ENCODE measurements around the gene HCRTR2. TPM values are rescaled to one million over a fixed set of nuclear protein-coding genes. Genes with fewer than 3 reads are reported as not detected.
"Not testable (repeated sequence)": the region's sequence is repeated elsewhere in the genome, so short reads cannot be mapped to it uniquely, and the experiment has no call there.

HCRTR2 gene
- total RNA-seq, 1 experiment from 2014 or later = not detected

GRCh38 chr6:55153284-55153683, 21.0 kb upstream of the HCRTR2 start:
- ChIA-PET CTCF (no interaction called here), POLR2A (no interaction called here)
- H3K36me3 Mint-ChIP-seq (ENCODE audit: insufficient read depth, unreplicated experiment) = peaks cover 6% of the 10 kb centered on the region
- H3K27ac Mint-ChIP-seq (ENCODE audit: low read depth, unreplicated experiment) = no peak overlapping the region
- TF ChIP-seq, protein P1, sequence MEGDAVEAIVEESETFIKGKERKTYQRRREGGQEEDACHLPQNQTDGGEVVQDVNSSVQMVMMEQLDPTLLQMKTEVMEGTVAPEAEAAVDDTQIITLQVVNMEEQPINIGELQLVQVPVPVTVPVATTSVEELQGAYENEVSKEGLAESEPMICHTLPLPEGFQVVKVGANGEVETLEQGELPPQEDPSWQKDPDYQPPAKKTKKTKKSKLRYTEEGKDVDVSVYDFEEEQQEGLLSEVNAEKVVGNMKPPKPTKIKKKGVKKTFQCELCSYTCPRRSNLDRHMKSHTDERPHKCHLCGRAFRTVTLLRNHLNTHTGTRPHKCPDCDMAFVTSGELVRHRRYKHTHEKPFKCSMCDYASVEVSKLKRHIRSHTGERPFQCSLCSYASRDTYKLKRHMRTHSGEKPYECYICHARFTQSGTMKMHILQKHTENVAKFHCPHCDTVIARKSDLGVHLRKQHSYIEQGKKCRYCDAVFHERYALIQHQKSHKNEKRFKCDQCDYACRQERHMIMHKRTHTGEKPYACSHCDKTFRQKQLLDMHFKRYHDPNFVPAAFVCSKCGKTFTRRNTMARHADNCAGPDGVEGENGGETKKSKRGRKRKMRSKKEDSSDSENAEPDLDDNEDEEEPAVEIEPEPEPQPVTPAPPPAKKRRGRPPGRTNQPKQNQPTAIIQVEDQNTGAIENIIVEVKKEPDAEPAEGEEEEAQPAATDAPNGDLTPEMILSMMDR (IDR thresholded peaks at IDR 0.05; ENCODE audit: unreplicated experiment) = no peak
- H3K4me1 Mint-ChIP-seq (ENCODE audit: insufficient read depth, unreplicated experiment) = no peaks in the 10 kb centered on the region
- no peak overlapping the region for H3K4me3 Mint-ChIP-seq (ENCODE audit: unreplicated experiment)
- intact Hi-C loops (cut with micrococcal nuclease) = no loop called here
- DNase-seq (ENCODE audit: unreplicated experiment) = no peak
- BruUV-seq (replicated peaks) = no TSS peak
- H3K27me3 Mint-ChIP-seq (ENCODE audit: insufficient read depth, unreplicated experiment) = no peaks in the 10 kb centered on the region
- H3K9me3 Mint-ChIP-seq (ENCODE audit: unreplicated experiment) = no peaks in the 10 kb centered on the region

DNA sequence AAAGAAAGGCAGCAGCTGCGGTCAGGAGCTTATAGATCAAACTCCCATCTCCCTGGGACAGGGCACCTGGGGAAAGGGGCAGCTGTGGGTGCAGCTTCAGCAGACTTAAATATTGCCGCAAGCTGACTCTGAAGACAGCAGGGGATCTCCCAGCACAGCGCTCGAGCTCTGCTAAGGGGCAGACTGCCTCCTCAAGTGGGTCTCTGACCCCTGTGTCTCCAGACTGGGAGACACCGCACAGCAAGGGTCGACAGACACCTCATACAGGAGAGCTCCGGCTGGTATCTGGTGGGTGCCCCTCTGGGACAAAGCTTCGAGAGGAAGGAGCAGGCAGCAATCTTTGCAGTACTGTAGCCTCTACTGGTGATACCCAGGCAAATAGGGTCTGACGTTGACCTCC, 15.5 kb upstream of the HCRTR2 start:
- CTCF ChIA-PET = interaction anchor here (1.2 kb wide), 1 partner anchor 11 kb away, joined by 4 read pairs; no protein-coding TSS in a partner anchor
- H3K9me3 Mint-ChIP-seq (ENCODE audit: unreplicated experiment) = peaks cover 16% of the 10 kb centered on the region
- POLR2A ChIA-PET; intact Hi-C loops (cut with micrococcal nuclease); BruUV-seq (replicated peaks); DNase-seq (ENCODE audit: unreplicated experiment); H3K36me3 Mint-ChIP-seq (ENCODE audit: insufficient read depth, unreplicated experiment); H3K4me1 Mint-ChIP-seq (ENCODE audit: insufficient read depth, unreplicated experiment); H3K27ac Mint-ChIP-seq (ENCODE audit: low read depth, unreplicated experiment); H3K27me3 Mint-ChIP-seq (ENCODE audit: insufficient read depth, unreplicated experiment); H3K4me3 Mint-ChIP-seq (ENCODE audit: unreplicated experiment): not testable (repeated sequence)

DNA sequence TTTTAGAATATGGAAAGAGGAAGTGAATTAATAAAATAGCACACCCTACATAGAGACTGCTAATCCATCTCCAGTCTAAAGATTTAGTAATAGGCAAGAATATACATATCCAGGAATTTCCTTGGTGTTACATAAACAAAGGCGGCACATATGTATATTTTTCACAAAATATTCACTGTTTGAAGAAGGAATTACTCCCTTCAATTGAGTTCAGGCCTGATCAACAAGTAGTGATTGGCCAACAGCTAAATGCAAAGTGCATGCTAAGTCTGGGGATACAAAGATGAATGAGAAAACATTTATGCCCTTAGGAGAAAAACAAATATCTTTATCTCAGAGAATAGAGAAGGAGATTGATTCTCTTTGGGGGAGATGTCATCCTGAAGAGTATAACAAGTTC, 6.5 kb upstream of the HCRTR2 start:
- Mint-ChIP-seq H3K27me3 (ENCODE audit: insufficient read depth, unreplicated experiment) (no peaks in the 10 kb centered on the region), H3K4me3 (ENCODE audit: unreplicated experiment) (no peak overlapping the region), H3K9me3 (ENCODE audit: unreplicated experiment) (no peaks in the 10 kb centered on the region), H3K36me3 (ENCODE audit: insufficient read depth, unreplicated experiment) (no peaks in the 10 kb centered on the region), H3K4me1 (ENCODE audit: insufficient read depth, unreplicated experiment) (no peaks in the 10 kb centered on the region), H3K27ac (ENCODE audit: low read depth, unreplicated experiment) (no peak overlapping the region)
- CTCF ChIA-PET = interaction anchor here (0.7 kb wide), 1 partner anchor 27 kb away, joined by 3 read pairs; no protein-coding TSS in a partner anchor
- DNase-seq (ENCODE audit: unreplicated experiment) = no peak
- TF ChIP-seq, protein P1 (IDR thresholded peaks at IDR 0.05; ENCODE audit: unreplicated experiment) = no peak
- no TSS peak for BruUV-seq (replicated peaks)
- POLR2A ChIA-PET = no interaction called here
- intact Hi-C loops (cut with micrococcal nuclease) = no loop called here

DNA sequence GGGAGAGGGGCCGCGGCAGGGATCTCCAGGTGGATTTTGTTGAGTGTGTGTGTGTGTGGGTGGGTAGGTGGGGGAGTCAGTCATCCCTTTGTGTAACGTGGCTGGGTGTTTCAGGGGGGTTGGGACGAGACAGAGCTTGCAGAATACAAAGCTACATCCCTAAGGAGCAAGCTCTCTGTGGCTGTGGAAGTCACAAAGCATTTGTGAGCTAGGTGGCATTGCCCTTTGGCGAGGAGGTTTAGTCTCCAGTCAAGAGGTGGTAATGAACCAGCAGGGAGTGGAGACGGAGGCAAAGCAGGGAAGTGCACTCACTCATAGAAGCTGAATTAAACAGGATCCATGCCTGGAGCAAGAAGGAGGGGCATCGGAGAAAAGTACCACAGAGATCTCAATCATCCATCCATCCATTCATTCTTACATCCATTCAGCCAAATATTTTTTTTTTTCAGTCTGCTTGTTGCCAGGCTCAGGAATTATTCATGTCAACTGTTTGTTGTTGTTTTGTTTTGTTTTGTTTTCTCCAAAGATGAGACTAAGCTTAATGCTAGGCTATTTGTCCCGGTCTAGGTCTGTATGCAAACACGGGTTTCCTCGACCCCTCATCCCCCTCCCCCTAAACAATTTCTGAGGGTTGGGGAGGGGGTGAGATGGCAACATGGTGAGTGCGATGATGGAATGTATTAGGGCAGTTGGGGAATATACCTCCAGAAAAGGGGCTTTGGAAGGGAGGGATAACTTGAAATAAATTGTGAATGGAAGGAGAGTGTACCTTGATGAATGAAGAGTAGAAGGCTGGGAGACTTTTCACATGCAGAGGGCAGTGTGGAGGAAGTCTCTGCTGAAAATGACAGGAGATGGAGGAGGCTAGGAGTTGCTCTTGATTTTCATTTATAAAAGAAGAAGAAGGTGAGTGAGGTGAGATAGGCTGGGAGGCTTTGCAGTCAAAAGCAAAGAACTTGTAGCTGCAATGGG, 1.0 kb downstream of the HCRTR2 start:
- peaks cover 36% of the 10 kb centered on the region for H3K27me3 Mint-ChIP-seq (ENCODE audit: insufficient read depth, unreplicated experiment)
- H3K4me3 Mint-ChIP-seq (ENCODE audit: unreplicated experiment) = no peak overlapping the region
- POLR2A ChIA-PET = interaction anchor here (1.0 kb wide), 1 partner anchor 37 kb away, joined by 3 read pairs; no protein-coding TSS in a partner anchor
- H3K4me1 Mint-ChIP-seq (ENCODE audit: insufficient read depth, unreplicated experiment) = no peaks in the 10 kb centered on the region
- H3K36me3 Mint-ChIP-seq (ENCODE audit: insufficient read depth, unreplicated experiment) = no peaks in the 10 kb centered on the region
- no peak for DNase-seq (ENCODE audit: unreplicated experiment)
- CTCF ChIA-PET = interaction anchor here (0.6 kb wide), 1 partner anchor 1419 kb away, joined by 3 read pairs; no protein-coding TSS in a partner anchor
- no peak overlapping the region for H3K27ac Mint-ChIP-seq (ENCODE audit: low read depth, unreplicated experiment)
- H3K9me3 Mint-ChIP-seq (ENCODE audit: unreplicated experiment) = no peaks in the 10 kb centered on the region
- intact Hi-C loops (cut with micrococcal nuclease) = no loop called here
- no TSS peak for BruUV-seq (replicated peaks)
- TF ChIP-seq, protein P1 (IDR thresholded peaks at IDR 0.05; ENCODE audit: unreplicated experiment) = no peak

Data from MCF 10A (cell line).